H1 (cell line): ENCODE measurements around the gene CPEB3.

Source experiments
- CEBPB ChIP-seq: IDR thresholded peaks from 2 replicates; pipeline ENCODE4 v1.6.1; 2012; ENCODE audit warnings: low read depth, low read length
- GABPA ChIP-seq: IDR thresholded peaks from 2 replicates; pipeline ENCODE4 v1.6.1; 2011; ENCODE audit warnings: mild to moderate bottlenecking, low read length, moderate library complexity, borderline replicate concordance; ENCODE audit not compliant: insufficient read depth
- TF ChIP-seq, protein P1 (sequence below): IDR thresholded peaks from 2 replicates; pipeline ENCODE4 v1.6.1; 2012; ENCODE audit warnings: inconsistent platforms

- TF ChIP-seq, protein P1, sequence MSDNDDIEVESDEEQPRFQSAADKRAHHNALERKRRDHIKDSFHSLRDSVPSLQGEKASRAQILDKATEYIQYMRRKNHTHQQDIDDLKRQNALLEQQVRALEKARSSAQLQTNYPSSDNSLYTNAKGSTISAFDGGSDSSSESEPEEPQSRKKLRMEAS: no peak
- TF ChIP-seq GABPA (no peak), CEBPB (no peak)
These were observed 113.3 kb downstream of the CPEB3 start for GRCh38 chr10:92177546-92177945.
